ENCODE measurements around the gene BTC. TPM values are rescaled to one million over a fixed set of nuclear protein-coding genes. Genes with fewer than 3 reads are reported as not detected.

Gene BTC
- total and polyA plus RNA-seq, 4 donors = 0.09 to 0.84 (median 0.36) TPM

DNA sequence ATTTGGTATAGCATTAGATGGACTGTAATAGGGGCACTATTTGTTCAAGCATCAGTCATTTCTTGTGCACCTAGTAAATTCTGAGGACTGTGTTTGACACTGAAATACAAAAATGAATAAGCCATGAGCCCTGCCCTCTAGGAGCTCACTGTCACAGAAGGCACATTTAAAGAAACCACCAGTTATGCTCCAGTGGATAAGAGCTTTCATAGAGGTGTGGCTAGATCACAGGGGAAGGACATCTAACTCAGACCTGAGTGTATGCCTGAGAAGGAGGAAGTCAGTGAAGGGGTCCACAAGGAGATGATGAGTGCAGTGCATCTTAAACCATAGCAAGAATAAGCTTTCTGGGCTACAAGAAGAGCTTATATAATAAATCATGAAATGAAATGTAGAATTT, 40.1 kb downstream of the BTC start:
- H3K9ac ChIP-seq (ENCODE audit: low read depth in 1 of 2, low read length in 2 of 2) = no peak overlapping the region
- TF ChIP-seq, protein P1, sequence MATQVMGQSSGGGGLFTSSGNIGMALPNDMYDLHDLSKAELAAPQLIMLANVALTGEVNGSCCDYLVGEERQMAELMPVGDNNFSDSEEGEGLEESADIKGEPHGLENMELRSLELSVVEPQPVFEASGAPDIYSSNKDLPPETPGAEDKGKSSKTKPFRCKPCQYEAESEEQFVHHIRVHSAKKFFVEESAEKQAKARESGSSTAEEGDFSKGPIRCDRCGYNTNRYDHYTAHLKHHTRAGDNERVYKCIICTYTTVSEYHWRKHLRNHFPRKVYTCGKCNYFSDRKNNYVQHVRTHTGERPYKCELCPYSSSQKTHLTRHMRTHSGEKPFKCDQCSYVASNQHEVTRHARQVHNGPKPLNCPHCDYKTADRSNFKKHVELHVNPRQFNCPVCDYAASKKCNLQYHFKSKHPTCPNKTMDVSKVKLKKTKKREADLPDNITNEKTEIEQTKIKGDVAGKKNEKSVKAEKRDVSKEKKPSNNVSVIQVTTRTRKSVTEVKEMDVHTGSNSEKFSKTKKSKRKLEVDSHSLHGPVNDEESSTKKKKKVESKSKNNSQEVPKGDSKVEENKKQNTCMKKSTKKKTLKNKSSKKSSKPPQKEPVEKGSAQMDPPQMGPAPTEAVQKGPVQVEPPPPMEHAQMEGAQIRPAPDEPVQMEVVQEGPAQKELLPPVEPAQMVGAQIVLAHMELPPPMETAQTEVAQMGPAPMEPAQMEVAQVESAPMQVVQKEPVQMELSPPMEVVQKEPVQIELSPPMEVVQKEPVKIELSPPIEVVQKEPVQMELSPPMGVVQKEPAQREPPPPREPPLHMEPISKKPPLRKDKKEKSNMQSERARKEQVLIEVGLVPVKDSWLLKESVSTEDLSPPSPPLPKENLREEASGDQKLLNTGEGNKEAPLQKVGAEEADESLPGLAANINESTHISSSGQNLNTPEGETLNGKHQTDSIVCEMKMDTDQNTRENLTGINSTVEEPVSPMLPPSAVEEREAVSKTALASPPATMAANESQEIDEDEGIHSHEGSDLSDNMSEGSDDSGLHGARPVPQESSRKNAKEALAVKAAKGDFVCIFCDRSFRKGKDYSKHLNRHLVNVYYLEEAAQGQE (IDR thresholded peaks at IDR 0.05) = no peak
- TF ChIP-seq, protein P2, sequence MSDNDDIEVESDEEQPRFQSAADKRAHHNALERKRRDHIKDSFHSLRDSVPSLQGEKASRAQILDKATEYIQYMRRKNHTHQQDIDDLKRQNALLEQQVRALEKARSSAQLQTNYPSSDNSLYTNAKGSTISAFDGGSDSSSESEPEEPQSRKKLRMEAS (IDR thresholded peaks at IDR 0.05) = no peak
- TF ChIP-seq EGR1 (IDR thresholded peaks at IDR 0.05; ENCODE audit: low read depth in 2 of 2) = no peak
- TF ChIP-seq, protein P3, sequence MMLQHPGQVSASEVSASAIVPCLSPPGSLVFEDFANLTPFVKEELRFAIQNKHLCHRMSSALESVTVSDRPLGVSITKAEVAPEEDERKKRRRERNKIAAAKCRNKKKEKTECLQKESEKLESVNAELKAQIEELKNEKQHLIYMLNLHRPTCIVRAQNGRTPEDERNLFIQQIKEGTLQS (IDR thresholded peaks at IDR 0.05) = no peak
- no peak for TF ChIP-seq FOXA1 (IDR thresholded peaks at IDR 0.05)
- TF ChIP-seq, protein P4, sequence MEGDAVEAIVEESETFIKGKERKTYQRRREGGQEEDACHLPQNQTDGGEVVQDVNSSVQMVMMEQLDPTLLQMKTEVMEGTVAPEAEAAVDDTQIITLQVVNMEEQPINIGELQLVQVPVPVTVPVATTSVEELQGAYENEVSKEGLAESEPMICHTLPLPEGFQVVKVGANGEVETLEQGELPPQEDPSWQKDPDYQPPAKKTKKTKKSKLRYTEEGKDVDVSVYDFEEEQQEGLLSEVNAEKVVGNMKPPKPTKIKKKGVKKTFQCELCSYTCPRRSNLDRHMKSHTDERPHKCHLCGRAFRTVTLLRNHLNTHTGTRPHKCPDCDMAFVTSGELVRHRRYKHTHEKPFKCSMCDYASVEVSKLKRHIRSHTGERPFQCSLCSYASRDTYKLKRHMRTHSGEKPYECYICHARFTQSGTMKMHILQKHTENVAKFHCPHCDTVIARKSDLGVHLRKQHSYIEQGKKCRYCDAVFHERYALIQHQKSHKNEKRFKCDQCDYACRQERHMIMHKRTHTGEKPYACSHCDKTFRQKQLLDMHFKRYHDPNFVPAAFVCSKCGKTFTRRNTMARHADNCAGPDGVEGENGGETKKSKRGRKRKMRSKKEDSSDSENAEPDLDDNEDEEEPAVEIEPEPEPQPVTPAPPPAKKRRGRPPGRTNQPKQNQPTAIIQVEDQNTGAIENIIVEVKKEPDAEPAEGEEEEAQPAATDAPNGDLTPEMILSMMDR (IDR thresholded peaks at IDR 0.05; ENCODE audit: low read depth, low read length, missing input control) = no peak
- no peak for TF ChIP-seq HNF4A (conservative IDR thresholded peaks at IDR 0.05)
- no peak for TF ChIP-seq YY1 (IDR thresholded peaks at IDR 0.05)
- TF ChIP-seq JUND (IDR thresholded peaks at IDR 0.05) = no peak
- TF ChIP-seq RAD21 (IDR thresholded peaks at IDR 0.05) = no peak
- H3K27me3 ChIP-seq (ENCODE audit: control insufficient read depth in 4 of 4, insufficient read depth in 4 of 4, low read length in 3 of 4) = no peaks in the 10 kb centered on the region
- no peak overlapping the region for H3K4me3 ChIP-seq (ENCODE audit: low read depth in 1 of 3, low read length in 3 of 3)
- H3K27ac ChIP-seq (ENCODE audit: low read depth in 1 of 2, low read length in 2 of 2) = no peak overlapping the region
- no peaks in the 10 kb centered on the region for H3K36me3 ChIP-seq (ENCODE audit: control insufficient read depth in 4 of 4, insufficient read depth in 3 of 4, low read depth in 1 of 4, low read length in 3 of 4)
- no peak for DNase-seq (ENCODE audit: low spot score)
- H3K4me1 ChIP-seq (ENCODE audit: control insufficient read depth in 4 of 4, insufficient read depth in 4 of 4, low read length in 3 of 4) = no peaks in the 10 kb centered on the region
- H3K9me3 ChIP-seq (ENCODE audit: control insufficient read depth in 4 of 4, low read length in 3 of 4) = no peaks in the 10 kb centered on the region

DNA sequence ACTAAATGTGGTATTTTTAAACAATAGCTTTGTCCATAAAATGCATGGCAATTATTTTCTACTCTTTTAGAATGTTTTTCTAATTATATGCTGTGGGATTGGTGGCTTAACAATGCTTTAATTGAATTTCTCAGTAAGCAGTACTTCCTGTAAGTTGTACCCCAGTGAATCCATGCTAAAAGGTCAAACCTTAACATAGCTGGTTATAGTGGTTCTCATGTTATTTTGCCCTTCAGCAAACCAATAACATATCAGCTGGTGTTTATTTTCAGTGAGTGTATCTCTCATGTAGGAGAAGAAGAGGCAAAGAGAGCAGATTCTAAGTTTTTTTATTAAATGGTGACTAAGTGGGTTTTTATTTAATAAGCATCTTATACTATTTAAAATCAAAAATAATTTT, 41.5 kb downstream of the BTC start:
- Histone ChIP-seq H3K27ac (ENCODE audit: low read depth in 1 of 2, low read length in 2 of 2) (no peak overlapping the region), H3K36me3 (ENCODE audit: control insufficient read depth in 4 of 4, insufficient read depth in 3 of 4, low read depth in 1 of 4, low read length in 3 of 4) (no peaks in the 10 kb centered on the region), H3K4me1 (ENCODE audit: control insufficient read depth in 4 of 4, insufficient read depth in 4 of 4, low read length in 3 of 4) (no peaks in the 10 kb centered on the region), H3K9ac (ENCODE audit: low read depth in 1 of 2, low read length in 2 of 2) (no peak overlapping the region), H3K27me3 (ENCODE audit: control insufficient read depth in 4 of 4, insufficient read depth in 4 of 4, low read length in 3 of 4) (no peaks in the 10 kb centered on the region), H3K4me3 (ENCODE audit: low read depth in 1 of 3, low read length in 3 of 3) (no peak overlapping the region), H3K9me3 (ENCODE audit: control insufficient read depth in 4 of 4, low read length in 3 of 4) (no peaks in the 10 kb centered on the region)
- no peak for DNase-seq (ENCODE audit: low spot score)
- TF ChIP-seq, protein P3 (IDR thresholded peaks at IDR 0.05) = no peak
- TF ChIP-seq HNF4A (conservative IDR thresholded peaks at IDR 0.05) (no peak), NR2F2 (IDR thresholded peaks at IDR 0.05) (no peak), SP1 (IDR thresholded peaks at IDR 0.05) (no peak), GABPA (IDR thresholded peaks at IDR 0.05 in 1 of 2, conservative IDR thresholded peaks at IDR 0.05 in 1 of 2) (no peak), HNF4G (IDR thresholded peaks at IDR 0.05) (no peak), JUND (IDR thresholded peaks at IDR 0.05) (no peak), RXRA (IDR thresholded peaks at IDR 0.05) (no peak), FOXA1 (IDR thresholded peaks at IDR 0.05) (no peak)
- TF ChIP-seq, protein P5, sequence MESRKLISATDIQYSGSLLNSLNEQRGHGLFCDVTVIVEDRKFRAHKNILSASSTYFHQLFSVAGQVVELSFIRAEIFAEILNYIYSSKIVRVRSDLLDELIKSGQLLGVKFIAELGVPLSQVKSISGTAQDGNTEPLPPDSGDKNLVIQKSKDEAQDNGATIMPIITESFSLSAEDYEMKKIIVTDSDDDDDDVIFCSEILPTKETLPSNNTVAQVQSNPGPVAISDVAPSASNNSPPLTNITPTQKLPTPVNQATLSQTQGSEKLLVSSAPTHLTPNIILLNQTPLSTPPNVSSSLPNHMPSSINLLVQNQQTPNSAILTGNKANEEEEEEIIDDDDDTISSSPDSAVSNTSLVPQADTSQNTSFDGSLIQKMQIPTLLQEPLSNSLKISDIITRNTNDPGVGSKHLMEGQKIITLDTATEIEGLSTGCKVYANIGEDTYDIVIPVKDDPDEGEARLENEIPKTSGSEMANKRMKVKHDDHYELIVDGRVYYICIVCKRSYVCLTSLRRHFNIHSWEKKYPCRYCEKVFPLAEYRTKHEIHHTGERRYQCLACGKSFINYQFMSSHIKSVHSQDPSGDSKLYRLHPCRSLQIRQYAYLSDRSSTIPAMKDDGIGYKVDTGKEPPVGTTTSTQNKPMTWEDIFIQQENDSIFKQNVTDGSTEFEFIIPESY (IDR thresholded peaks at IDR 0.05) = no peak
- TF ChIP-seq, protein P1 (IDR thresholded peaks at IDR 0.05) = no peak
